Measurements from ENCODE around the gene IL15RA.
A peak's percentile ranks its signal among the peaks of the same experiment; 100 is the strongest.
"Not testable (repeated sequence)": the region's sequence is repeated elsewhere in the genome, so short reads cannot be mapped to it uniquely, and the experiment has no call there.

IL15RA gene

GRCh38 chr10:5968681-5969453 is 8.5 kb downstream of the IL15RA start:
- no peak for DNase-seq

DNA sequence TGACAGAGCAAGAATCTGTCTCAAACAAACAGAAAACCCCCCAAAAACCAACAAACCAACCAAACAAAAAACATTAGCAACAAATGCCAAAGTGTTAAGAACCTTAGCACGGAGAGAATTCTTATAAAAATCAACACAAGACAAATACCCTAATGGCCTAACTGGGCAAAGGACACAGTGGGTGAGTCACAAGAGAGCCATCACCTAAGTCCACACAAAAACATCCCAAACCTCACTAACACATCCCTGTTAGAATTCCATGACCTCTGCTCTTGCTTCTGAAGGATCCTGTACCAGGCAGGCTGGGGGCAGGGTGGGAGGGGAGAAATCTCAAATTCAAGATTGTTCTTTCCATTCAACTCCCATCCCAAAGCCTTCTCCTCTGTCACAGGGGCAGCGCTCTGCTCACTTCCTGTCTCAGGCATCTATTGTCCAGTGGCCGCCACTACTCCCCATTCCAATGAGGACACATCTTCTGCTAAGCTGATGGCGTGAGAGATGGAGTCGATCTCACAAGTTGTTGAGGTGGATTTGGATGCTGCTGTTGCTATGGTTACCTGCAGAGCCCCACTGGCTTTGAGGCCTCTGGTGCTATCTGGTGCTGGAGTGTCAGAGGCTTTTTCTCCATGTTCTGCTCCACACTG is 9.2 kb downstream of the IL15RA start:
- DNase-seq: no peak

- no peak for DNase-seq
Measured at GRCh38 chr10:5965266-5965665, 12.1 kb downstream of the IL15RA start.

- no peak for DNase-seq
Measured at GRCh38 chr10:5964736-5965135, 12.6 kb downstream of the IL15RA start.

GRCh38 chr10:5963591-5963990 is 13.8 kb downstream of the IL15RA start:
- no peak for DNase-seq

- no peak for DNase-seq
Measured at GRCh38 chr10:5963071-5963470, 14.3 kb downstream of the IL15RA start.

- DNase-seq: not testable (repeated sequence)
Measured at GRCh38 chr10:5962358-5962940, 14.9 kb downstream of the IL15RA start.

- DNase-seq: no peak
Measured at GRCh38 chr10:5961405-5962100, 15.8 kb downstream of the IL15RA start.

GRCh38 chr10:5960973-5961275 is 16.4 kb downstream of the IL15RA start:
- DNase-seq: not testable (repeated sequence)

- DNase-seq: no peak
Measured at GRCh38 chr10:5960070-5960972, 17.0 kb downstream of the IL15RA start.

GRCh38 chr10:5959581-5960069 is 17.7 kb downstream of the IL15RA start:
- DNase-seq: no peak

- DNase-seq: no peak
Measured at GRCh38 chr10:5959142-5959541, 18.2 kb downstream of the IL15RA start.

DNA sequence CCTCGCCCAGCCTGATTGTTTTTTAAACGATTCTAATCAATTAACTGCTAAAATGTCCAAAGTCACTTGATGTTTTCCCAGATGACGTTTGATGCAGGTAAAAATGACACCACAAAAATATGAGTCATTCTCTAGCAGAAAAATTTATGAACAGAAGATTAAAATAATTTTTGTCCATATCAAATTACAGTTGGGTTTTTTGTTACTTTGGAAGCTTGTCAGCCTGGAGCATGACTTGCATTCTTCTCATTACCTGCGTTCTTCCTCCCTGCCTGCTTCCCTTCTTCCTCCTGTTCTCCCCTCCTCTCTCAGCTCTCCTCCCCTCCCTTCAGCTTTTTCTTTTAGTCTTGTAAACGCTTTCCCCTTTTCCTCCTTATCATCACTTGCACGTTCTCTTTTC is 18.7 kb downstream of the IL15RA start:
- DNase-seq: no peak

- no peak for DNase-seq
Measured at GRCh38 chr10:5958077-5958476, 19.3 kb downstream of the IL15RA start.

DNA sequence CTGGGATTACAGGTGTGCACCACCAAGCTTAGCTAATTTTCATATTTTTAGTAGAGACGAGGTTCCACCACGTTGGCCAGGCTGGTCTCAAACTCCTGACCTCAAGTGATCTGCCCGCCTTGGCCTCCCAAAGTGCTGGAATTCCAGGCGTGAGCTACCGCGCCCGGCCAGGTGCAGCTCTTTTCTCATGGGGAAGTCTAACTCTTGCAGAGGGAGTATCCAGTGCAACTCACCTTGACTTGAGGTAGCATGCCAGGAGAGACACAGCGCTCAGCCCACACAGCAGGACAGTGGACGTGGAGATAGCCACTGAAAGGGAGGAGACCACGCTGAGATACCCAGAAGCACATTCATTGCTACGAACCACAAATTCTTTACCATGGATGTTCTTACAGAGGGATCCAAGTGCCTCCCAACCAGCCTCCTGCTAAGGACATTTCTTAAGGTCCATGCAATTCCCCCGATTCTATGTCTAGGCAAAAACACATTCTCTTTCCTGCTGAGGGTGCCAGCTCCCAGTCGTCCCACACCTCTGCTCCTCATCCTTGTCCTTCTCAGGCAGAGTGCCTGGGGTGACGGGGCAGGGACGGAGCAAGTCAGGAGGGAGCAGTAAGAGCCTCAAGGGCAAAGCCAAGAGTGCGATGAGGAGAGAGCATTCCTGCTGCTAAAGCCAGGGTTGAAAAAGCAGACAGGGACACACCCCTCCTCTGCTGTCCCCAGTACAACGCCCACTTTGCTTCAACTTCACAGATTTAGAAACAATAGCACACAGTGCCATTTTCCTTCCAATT is 21.0 kb downstream of the IL15RA start:
- DNase-seq: no peak

GRCh38 chr10:5953676-5954075 is 23.7 kb downstream of the IL15RA start:
- no peak for DNase-seq

GRCh38 chr10:5952731-5953385 is 24.5 kb downstream of the IL15RA start:
- DNase-seq: no peak

DNA sequence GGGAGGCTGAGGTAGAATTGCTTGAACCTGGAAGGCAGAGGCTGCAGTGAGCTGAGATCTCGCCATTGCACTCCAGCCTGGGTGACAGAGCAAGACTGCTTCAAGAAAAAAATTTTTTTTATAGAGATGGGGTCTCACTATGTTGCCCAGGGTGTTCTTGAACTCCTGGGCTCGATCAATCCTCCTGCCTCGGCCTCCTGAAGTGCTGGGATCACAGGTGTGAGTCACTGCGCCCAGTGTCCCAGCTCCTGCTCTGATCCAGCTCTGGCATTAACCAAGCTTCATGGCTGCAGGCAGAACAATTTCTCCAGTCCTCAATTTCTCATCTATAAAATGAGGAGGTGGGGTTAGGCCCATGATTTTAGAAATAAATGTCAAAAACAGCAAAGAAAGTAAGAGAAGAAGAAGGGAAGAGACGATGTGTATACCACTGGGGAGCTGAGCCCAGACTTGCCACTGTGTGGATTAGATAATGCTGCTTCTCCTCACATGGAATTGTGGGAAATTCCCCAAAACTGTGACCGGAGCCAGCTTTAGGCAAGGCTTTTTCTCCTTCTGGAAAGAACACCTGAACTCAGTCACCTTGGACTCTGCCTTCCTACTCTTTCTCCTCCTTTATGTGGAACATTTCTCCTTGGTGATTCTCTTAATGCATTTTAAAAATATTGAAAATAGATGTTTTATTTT is 25.5 kb downstream of the IL15RA start:
- no peak for DNase-seq

DNA sequence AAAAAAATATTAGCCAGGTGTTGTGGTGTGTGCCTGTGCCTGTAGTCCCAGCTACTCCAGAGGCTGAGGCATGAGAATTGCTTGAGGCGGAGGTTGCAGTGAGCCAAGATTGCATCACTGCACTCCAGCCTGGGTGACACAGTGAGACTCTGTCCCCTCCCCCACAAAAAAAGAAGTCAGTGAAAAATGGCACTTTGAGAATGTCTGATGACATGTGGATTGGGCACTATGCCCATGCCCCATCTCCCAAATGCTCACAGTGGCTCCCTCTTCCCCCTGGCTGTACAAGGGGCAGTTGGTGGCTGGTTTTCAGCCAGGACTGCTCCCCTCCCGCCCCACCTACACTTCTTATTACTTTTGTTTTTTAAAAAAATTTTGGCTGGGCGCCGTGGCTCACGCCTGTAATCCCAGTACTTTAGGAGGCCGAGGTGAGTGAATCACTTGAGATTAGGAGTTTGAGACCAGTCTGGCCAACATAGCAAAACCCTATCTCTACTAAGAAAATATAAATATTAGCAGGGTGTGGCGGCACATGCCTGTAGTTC is 26.1 kb downstream of the IL15RA start:
- peak; percentile 52 to 62 for DNase-seq
